ENCODE measurements around the gene BASP1.

DNA sequence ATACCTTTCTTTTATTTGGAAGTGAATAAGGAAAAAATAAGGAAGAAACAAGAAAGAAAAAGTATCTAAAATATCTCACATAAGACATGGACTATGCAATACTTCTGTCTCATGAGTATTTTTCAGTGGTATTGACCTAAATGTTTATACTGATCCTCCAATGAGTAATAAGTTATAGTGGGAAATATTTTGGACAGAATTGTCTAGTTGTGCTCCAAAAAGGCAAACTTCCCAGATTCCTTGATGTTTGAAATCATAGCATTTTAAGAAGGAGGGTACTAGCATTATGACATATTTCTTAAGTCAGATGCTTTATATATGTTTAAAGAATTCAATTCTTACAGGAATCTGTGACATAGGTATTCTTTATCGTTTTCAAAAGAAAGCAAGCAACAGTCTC, 34.5 kb upstream of the BASP1 start:
- TF ChIP-seq GATA3 (IDR thresholded peaks at IDR 0.05; ENCODE audit: low read depth, low read length) (no peak), GATA2 (IDR thresholded peaks at IDR 0.05; ENCODE audit: low read depth, low read length) (no peak)

Measured in SH-SY5Y (cell line).